Measurements from ENCODE around the gene SLC12A4.
A peak's percentile ranks its signal among the peaks of the same experiment; 100 is the strongest.

SLC12A4 gene

DNA sequence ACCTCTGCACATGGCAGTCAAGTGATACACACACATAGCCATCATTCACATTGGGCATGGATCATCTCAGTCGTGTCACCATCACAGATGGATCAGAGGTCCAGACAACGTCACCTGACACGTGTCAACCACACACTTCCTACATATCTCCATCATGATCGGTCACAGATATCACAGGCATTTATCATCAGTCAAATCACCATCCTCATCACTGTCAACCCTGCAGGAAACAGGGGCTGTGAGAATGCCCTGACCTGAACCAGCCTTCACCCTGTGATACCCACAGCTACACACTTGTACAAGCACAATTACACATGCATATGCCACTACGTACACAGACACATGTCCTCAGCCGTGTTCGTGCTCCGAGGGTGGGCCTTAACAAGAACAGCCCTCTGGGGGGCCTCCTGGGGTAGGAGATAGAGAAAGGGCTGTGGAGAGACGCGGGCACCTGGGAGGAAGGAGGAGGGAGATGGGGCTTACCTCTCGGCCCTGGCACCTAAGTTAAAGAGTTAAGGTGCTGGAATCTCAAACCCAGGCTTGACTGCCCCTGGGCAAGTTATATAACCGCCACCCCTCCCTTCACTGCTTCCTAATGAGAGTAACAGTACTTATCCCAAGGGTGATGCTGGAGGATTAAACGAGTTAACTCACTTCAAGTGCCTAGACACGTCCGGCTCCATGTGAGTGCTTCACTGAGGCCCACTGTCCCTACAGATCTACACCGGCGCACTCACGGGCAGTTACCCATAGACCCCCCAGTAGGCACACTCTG is 1.1 kb downstream of the SLC12A4 start:
- H3K36me3 ChIP-seq (ENCODE audit: control insufficient read depth, low read depth, low read length): peaks cover 8% of the 10 kb centered on the region
- H3K27me3 ChIP-seq (ENCODE audit: control insufficient read depth, insufficient read depth, low read length): no peaks in the 10 kb centered on the region
- no peaks in the 10 kb centered on the region for H3K9me3 ChIP-seq (ENCODE audit: control insufficient read depth, low read depth, low read length)
- peaks cover 14% of the 10 kb centered on the region for H3K4me1 ChIP-seq (ENCODE audit: control insufficient read depth, low read depth, low read length)
- peak overlapping the region; percentile 19 for H3K9ac ChIP-seq (ENCODE audit: low read length)
- no peak overlapping the region for H3K27ac ChIP-seq (ENCODE audit: low read length)
- H3K4me3 ChIP-seq (ENCODE audit: low read length): peak overlapping the region; percentile 68

DNA sequence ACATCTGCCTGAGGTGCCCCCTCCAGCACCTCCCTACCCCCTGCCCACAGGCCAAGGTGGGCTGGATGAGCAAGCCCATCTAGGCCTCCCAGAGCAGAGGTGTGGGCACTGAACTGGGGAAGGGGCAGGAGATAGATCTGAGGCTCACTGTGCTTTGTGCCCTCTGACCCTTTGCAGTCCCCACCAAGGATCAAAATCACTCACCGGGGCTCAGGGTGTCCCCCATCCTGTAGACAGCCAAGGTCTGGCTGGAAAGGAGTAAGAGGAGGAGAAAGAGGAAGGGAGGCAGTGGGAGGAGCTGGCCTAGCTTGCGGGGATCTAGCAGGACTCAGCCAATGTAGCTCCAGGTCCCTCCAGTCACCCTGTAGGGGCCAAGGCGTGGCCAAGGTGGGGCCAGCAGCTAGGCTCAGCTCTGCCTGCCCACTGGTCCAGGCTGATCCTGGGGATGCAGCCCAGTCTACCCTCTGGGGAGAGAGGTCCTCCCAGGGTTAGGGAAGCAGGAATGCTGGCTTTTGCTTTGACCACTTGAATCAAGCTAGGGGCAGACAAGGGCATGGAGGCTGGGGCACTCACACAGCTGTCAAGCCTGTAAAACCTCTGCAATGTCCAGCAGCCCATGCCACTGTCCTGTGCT is 1.8 kb downstream of the SLC12A4 start:
- Histone ChIP-seq H3K36me3 (ENCODE audit: control insufficient read depth, low read depth, low read length) (peaks cover 10% of the 10 kb centered on the region), H3K9me3 (ENCODE audit: control insufficient read depth, low read depth, low read length) (no peaks in the 10 kb centered on the region), H3K4me3 (ENCODE audit: low read length) (peak overlapping the region; percentile 68), H3K27me3 (ENCODE audit: control insufficient read depth, insufficient read depth, low read length) (no peaks in the 10 kb centered on the region), H3K9ac (ENCODE audit: low read length) (no peak overlapping the region), H3K4me1 (ENCODE audit: control insufficient read depth, low read depth, low read length) (peaks cover 14% of the 10 kb centered on the region), H3K27ac (ENCODE audit: low read length) (no peak overlapping the region)

DNA sequence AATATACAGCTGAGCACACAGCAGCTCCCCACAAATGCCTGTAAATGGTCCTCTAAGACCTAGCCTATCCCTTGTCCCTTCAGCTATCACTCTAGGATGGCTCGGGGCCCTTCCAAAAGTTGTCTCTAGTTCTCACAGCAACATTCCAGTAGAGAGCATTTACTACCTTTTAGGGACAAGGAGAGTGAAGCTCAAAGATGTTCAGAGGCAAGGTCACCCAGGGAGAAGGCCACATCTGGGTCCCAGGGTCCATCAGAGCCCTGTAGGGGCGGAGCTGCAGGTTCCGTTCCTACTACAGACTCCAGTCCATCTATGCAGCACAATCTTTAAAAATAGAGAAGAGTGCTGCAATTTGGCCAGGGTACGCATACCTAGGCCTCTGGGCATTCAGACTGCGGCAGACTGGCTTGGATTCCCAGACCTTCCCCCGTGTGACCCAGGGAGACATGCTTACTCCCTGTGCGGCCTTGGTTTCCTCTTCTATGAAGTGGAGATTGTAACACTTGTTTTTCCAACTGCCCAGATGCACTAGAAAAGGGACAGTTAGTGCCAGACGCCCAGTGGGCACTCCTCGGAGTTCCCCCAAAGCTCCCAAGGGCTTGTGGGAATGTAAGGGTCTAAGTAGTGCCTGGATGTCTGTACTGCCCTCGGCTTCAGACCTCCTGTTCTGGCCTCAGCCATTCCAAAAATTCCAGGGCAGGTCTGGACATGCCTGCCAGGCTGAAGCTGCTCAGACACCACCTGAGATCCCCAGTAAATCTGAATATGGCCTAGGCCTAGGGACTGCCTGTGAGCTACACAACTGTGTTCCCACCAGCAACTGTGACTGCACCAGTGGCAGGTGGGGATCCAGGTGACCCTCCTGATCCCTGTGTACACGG is 2.5 kb downstream of the SLC12A4 start:
- H3K4me1 ChIP-seq (ENCODE audit: control insufficient read depth, low read depth, low read length): peaks cover 14% of the 10 kb centered on the region

DNA sequence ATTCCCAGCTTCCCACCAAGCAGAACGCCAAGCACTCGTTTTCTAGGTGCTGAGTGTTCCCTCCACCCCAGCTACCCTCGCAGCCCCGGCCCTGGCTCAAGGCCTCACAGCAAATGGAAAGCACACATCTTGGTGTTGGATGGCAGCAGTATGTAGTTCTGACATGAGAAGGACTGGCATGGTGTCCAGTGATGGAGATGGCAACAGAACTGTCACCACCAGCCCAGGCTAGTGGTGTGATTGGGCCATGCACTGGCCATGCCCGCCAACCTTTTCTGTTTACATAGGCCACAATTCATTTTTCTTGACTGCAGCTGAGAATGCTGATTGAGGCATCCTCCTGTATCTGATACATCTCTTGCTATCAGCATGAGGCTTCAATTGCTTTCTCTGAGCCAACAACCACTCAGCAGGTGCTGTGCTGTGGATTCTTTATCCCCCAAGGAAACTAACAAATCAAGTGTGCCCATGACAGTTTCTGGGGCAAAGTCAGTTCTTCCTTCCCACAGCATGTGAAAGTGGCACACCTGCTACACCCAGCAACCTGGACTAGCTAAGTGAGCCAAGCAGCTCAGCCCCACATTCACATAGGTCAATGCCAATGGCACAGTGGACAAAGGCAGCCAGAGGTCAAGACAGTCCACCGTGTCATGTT is 3.8 kb downstream of the SLC12A4 start:
- no peak overlapping the region for H3K9ac ChIP-seq (ENCODE audit: low read length)
- no peaks in the 10 kb centered on the region for H3K9me3 ChIP-seq (ENCODE audit: control insufficient read depth, low read depth, low read length)
- peaks cover 25% of the 10 kb centered on the region for H3K36me3 ChIP-seq (ENCODE audit: control insufficient read depth, low read depth, low read length)
- peaks cover 14% of the 10 kb centered on the region for H3K4me1 ChIP-seq (ENCODE audit: control insufficient read depth, low read depth, low read length)
- no peak overlapping the region for H3K4me3 ChIP-seq (ENCODE audit: low read length)
- H3K27ac ChIP-seq (ENCODE audit: low read length): no peak overlapping the region
- H3K27me3 ChIP-seq (ENCODE audit: control insufficient read depth, insufficient read depth, low read length): no peaks in the 10 kb centered on the region

More for the DNA sequence above, 2.5 kb downstream of the SLC12A4 start:
- Histone ChIP-seq H3K4me3 (ENCODE audit: low read length) (no peak overlapping the region), H3K9me3 (ENCODE audit: control insufficient read depth, low read depth, low read length) (no peaks in the 10 kb centered on the region), H3K27me3 (ENCODE audit: control insufficient read depth, insufficient read depth, low read length) (no peaks in the 10 kb centered on the region), H3K9ac (ENCODE audit: low read length) (no peak overlapping the region), H3K27ac (ENCODE audit: low read length) (no peak overlapping the region), H3K36me3 (ENCODE audit: control insufficient read depth, low read depth, low read length) (peaks cover 17% of the 10 kb centered on the region)

DNA sequence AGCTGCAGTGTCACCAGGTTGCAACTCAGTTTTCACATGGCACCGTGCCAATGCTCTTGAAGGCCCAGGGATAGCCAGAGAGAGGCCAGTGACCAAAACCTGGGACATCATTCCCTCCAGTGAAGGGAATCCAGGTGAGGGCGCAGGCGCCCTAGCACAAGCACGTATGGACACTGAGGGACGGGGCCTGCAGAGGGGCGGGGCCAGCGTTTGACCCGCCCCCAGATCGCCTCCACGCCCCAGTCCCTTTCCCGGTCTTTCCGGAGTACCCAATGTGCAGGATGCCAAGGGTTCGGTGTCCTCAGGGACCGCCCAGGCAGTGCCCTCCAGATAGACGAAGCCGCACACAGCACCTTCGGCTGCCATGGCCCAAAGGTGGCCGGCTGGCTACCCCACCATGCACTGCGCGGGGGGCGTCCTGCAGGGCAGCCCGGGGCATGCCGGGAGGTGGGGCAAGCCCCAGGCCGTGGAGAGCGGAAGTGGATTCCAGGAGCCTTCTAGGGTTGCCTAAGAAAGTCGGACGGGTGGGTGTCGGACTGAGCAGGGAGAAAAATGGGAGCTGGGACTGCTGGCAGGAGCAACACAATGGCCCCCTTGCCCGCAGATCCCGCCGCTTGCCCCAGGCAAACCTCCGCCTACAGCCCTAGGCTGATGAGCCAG is 4.6 kb downstream of the SLC12A4 start:
- Histone ChIP-seq H3K27me3 (ENCODE audit: control insufficient read depth, insufficient read depth, low read length) (no peaks in the 10 kb centered on the region), H3K9me3 (ENCODE audit: control insufficient read depth, low read depth, low read length) (no peaks in the 10 kb centered on the region), H3K27ac (ENCODE audit: low read length) (no peak overlapping the region), H3K4me1 (ENCODE audit: control insufficient read depth, low read depth, low read length) (peaks cover 14% of the 10 kb centered on the region), H3K4me3 (ENCODE audit: low read length) (no peak overlapping the region), H3K36me3 (ENCODE audit: control insufficient read depth, low read depth, low read length) (peaks cover 32% of the 10 kb centered on the region), H3K9ac (ENCODE audit: low read length) (no peak overlapping the region)

DNA sequence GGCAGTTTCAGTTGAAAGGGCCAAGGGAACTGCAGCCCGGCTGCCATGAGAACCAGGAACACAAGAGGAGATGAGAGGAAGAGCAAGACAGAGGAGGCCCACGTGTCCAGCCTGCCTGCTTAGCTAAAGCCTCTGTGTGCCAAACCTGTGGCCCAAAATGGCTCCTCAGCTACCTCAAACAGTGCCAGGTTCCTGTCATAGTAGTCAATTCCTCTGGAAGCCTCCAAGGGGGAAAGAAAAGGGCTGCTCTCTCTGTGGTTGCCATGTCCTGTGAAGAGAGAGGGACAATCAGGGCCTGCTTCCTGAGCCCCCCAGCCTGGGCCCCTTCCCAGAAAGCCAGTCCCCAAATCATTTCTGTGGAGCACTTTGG is 5.2 kb downstream of the SLC12A4 start:
- no peak overlapping the region for H3K27ac ChIP-seq (ENCODE audit: low read length)
- H3K27me3 ChIP-seq (ENCODE audit: control insufficient read depth, insufficient read depth, low read length): no peaks in the 10 kb centered on the region
- peaks cover 14% of the 10 kb centered on the region for H3K4me1 ChIP-seq (ENCODE audit: control insufficient read depth, low read depth, low read length)
- H3K9ac ChIP-seq (ENCODE audit: low read length): no peak overlapping the region
- no peaks in the 10 kb centered on the region for H3K9me3 ChIP-seq (ENCODE audit: control insufficient read depth, low read depth, low read length)
- H3K36me3 ChIP-seq (ENCODE audit: control insufficient read depth, low read depth, low read length): peaks cover 35% of the 10 kb centered on the region
- no peak overlapping the region for H3K4me3 ChIP-seq (ENCODE audit: low read length)

DNA sequence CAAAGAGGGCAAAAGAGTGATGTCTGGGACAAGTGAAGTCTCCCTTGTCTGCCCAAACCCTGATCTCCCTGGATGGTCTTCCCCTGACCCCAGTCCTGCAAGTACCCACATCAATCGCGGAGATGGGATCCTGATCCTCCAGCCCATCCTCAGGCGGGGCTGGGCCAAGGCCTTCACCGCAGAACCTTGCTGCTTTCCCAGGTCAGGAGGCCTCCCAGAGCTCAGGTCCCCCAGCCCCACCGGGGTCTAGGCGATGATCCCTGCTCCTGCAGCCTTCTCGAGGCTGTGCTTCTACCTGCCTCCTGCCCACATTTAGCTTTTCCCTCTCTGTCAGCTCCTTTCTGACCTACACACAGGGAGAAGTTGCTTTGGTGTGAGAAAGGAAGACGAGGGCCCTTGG is 6.3 kb downstream of the SLC12A4 start:
- Histone ChIP-seq H3K9me3 (ENCODE audit: control insufficient read depth, low read depth, low read length) (no peaks in the 10 kb centered on the region), H3K27ac (ENCODE audit: low read length) (no peak overlapping the region), H3K4me3 (ENCODE audit: low read length) (no peak overlapping the region), H3K27me3 (ENCODE audit: control insufficient read depth, insufficient read depth, low read length) (no peaks in the 10 kb centered on the region), H3K9ac (ENCODE audit: low read length) (no peak overlapping the region), H3K36me3 (ENCODE audit: control insufficient read depth, low read depth, low read length) (peaks cover 35% of the 10 kb centered on the region), H3K4me1 (ENCODE audit: control insufficient read depth, low read depth, low read length) (peaks cover 8% of the 10 kb centered on the region)

DNA sequence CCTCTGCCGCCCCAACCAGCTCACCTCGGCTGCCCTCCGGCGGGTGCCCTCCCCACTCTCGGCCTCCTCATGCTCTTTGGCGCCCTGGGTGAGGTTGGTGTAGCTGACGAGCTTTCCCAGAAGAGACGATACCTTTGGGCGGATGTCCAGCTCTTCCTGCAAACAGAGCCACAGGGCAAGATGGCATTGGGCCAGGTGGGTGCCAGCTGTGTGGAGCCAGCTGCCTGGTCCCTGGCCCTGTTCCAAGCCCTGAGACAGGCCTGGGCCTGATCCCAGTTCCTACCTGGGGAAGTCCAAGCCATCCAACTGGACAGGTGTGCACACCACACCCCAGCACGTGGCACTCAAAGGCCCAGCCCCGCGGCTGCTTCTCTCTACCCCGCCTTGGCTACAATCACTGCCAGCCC is 6.9 kb downstream of the SLC12A4 start:
- H3K9me3 ChIP-seq (ENCODE audit: control insufficient read depth, low read depth, low read length): no peaks in the 10 kb centered on the region
- no peak overlapping the region for H3K27ac ChIP-seq (ENCODE audit: low read length)
- H3K4me1 ChIP-seq (ENCODE audit: control insufficient read depth, low read depth, low read length): peaks cover 2% of the 10 kb centered on the region
- no peaks in the 10 kb centered on the region for H3K27me3 ChIP-seq (ENCODE audit: control insufficient read depth, insufficient read depth, low read length)
- H3K4me3 ChIP-seq (ENCODE audit: low read length): no peak overlapping the region
- no peak overlapping the region for H3K9ac ChIP-seq (ENCODE audit: low read length)
- H3K36me3 ChIP-seq (ENCODE audit: control insufficient read depth, low read depth, low read length): peaks cover 35% of the 10 kb centered on the region

DNA sequence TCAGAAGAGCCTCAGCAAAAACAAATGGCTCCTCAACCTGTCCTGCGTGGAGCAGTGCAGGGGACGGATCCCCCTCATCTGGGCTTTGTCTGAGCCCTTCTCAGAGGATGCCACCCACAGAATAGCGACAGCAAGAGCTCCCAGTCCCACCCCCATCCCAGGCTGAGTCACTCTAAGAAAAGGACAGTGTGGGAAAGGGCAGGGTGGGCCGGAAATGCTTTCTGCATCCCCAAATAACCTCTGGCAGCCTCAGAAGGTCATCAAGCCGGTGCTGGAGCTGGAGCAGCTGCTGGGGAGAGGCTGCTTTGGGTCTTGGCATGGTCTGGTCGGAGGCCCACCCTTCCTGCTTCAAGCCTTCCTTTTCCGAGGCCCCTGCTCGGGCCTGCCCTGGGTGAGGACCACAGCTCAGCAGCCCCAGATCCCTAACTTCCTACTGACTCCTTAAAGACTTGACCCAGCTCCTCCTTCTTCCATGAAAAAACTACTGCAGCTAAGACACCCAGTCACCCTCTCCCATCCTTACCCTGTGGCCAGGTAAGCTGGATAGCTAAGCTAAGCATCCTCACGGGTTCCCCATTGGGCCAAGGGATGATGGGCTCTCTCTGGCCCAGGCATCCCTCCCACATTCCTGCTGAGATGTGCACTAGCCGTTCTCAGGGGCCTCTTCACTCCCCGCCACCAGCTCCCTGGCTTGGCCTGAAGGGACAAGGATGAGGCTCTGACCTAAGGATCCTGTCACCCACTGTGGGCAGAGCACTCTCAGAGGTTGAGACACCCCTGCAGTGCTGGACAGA is 8.7 kb downstream of the SLC12A4 start:
- peaks cover 35% of the 10 kb centered on the region for H3K36me3 ChIP-seq (ENCODE audit: control insufficient read depth, low read depth, low read length)
- no peak overlapping the region for H3K27ac ChIP-seq (ENCODE audit: low read length)
- H3K9ac ChIP-seq (ENCODE audit: low read length): no peak overlapping the region

DNA sequence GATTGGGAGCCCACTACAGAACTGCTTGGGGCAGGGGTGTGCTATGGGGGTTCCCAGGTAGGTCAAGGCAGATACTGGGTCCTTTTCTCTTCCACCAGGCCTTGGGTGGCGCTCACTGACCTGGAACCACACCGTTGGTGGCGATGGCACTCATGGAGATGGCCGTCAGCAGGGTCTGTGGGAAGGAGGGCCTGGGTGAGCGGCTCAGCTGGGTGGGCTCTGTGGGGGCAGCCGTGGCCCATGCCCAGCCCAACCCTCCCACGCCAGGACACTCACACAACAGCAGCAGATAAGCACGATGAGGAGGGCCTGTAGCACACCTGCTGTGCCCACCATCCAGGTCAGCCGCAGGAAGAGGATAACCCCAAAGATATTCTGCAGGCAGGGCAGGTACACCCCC is 10.8 kb downstream of the SLC12A4 start:
- Histone ChIP-seq H3K4me1 (ENCODE audit: control insufficient read depth, low read depth, low read length) (no peaks in the 10 kb centered on the region), H3K27ac (ENCODE audit: low read length) (no peak overlapping the region), H3K27me3 (ENCODE audit: control insufficient read depth, insufficient read depth, low read length) (no peaks in the 10 kb centered on the region), H3K9ac (ENCODE audit: low read length) (no peak overlapping the region), H3K9me3 (ENCODE audit: control insufficient read depth, low read depth, low read length) (no peaks in the 10 kb centered on the region), H3K36me3 (ENCODE audit: control insufficient read depth, low read depth, low read length) (peaks cover 40% of the 10 kb centered on the region), H3K4me3 (ENCODE audit: low read length) (no peak overlapping the region)

More for the DNA sequence above, 8.7 kb downstream of the SLC12A4 start:
- Histone ChIP-seq H3K9me3 (ENCODE audit: control insufficient read depth, low read depth, low read length) (no peaks in the 10 kb centered on the region), H3K4me3 (ENCODE audit: low read length) (no peak overlapping the region), H3K27me3 (ENCODE audit: control insufficient read depth, insufficient read depth, low read length) (no peaks in the 10 kb centered on the region), H3K4me1 (ENCODE audit: control insufficient read depth, low read depth, low read length) (no peaks in the 10 kb centered on the region)
